HUDEP-2 (cell line): ENCODE results near the gene C19orf12.
"Not testable (repeated sequence)": the region's sequence is repeated elsewhere in the genome, so short reads cannot be mapped to it uniquely, and the experiment has no call there.

Experiments
- DNase-seq, 76 experiments: peaks; one replicate each; lab custom pipeline; 2025; ENCODE audit not compliant: unreplicated experiment in 76 of 76; lab: John Stamatoyannopoulos, UW

The C19orf12 gene

DNA sequence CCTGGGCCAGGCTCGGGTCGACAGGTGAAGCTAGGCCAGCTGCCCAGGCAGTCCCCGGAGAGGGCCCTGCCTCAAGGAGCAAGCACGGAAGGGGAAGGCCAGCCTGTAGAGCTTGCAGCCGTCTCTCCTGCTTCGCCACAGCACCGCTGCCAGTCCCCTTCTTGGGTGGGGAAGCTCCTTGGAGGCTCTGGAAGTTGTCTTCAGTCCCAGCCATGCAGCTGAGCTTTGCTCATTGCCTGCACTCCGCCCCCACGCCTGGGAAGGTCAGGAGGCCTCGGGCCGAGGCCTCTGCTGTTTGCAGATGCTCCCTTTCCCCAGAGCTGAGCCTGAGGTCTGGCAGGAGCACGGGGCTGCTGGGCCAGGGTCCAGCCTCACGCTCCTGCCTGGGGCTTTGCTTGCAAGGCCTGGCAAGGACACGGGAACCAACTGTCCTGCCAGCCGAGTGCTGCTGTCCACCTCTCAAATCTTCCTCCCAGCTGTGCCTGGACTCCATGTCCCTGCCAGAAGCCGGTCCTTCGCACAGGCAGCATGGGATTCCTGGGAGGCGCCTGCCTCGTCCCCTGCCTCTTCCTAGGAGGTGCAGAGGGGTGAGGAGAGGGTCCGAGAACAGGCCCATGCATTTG is 36.5 kb downstream of the C19orf12 start:
- DNase-seq = no peak

DNA sequence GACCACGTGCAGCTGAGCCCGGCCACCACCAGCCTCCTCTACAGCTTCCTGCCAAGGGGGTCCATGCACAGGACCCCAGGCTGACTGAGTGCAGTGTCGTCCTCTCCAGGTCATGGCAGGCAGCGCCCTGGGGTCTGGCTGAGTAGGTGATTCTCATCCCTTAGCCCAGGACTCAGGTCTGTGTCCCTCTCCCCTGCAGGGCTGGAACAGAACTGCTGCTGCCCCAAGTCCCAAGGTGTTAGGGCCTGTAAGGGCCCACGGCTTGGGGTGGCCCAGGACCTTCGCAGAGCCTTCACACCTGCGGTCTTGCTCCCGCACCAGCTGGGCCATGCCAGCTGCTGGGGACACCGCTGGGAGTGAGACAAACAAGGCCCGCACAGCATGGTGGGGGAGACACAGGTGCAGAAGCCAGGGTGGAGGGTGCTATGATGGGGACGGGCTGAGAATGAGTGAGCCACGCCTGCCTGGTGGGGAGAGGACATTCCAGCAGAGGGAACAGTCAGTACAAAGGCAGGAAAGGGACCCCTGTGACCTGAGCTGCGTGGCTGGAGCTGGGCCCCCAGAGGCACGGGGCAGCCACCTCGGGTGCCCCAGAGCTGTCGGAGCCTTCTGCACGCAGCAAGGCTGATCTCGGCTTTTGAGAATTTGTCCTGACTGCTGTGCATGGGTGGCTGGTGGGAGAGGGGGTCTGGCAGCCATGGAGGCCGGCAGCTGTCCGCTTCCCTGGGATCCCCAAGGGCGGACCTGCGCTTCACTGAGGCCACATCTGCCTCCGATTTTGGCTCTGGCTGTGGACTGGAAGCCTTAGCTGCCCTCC is 37.9 kb downstream of the C19orf12 start:
- peak in 1 of 76 experiments; percentile 18 for DNase-seq

DNA sequence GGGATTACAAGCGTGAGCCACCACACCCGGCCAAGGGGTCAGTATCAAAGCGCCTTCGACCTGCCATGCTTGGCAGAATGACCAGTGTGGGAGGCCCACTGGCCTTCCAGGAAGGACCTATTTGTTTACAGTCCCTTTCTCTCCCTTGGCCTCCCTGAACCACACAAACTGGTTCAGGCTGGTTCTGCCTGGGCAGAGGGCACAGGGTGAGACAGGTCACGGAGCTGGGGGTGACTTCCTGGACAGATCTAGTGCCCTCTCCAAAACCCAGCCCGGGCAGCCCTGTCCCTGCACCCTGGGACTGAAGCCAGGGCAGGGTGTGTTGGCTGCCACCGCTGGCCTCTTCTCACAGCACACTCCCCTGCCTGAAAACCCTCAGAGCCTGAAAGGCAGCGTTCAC is 38.5 kb downstream of the C19orf12 start:
- DNase-seq = peak in 12 of 76 experiments; percentile 11 to 44 (median 18)

DNA sequence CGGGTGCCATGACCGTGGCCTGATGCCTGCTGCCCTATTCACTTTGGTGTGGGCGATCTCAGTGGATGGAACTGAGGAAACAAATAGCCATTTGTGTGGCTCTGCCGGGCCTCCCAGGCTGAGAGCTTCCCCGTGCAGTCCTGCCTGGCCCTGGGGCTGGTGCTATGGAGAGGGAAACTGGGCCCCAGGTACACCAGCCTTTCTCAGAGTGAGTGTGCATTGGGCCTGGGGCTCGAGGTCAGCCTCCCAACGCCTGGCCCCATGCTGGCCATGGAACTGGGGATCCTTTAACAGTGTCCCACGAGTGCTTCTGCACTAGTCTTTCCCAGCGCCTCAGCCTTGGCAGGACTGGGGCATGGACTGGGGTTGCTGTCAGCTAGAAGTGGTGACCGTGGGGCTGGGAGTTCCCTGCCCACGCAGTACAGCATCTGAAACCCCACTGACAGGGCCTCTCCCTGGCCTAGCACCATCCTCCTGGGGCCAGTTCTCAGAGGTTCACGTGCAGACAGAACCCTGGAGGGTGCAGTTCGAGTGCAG is 39.3 kb downstream of the C19orf12 start:
- no peak for DNase-seq

DNA sequence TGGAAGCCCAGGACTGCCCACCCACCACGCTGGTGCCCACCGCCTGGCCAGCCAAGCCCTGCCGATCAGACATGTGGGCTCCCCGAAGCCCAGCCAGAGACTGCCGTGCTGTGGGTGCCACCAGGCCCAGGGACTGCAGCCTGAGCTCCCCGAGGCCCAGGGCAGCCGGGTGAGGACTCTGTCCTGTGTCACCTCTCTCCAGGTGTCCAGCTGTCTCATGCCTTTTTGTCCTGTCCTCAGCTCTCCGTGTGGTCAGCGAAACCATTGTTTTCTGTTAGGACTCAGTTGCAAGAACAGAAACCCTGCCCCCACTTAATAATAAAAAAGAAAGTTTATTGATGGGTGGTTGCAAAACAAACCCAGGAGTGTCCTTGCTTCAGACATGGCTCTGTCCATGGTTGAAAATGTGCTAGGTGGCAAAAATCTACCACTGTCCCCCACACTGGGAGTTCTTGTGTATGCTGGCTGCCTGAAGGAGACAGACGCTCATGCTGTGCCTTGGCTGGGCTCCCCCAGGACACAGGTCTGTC is 39.9 kb downstream of the C19orf12 start:
- DNase-seq = no peak

DNA sequence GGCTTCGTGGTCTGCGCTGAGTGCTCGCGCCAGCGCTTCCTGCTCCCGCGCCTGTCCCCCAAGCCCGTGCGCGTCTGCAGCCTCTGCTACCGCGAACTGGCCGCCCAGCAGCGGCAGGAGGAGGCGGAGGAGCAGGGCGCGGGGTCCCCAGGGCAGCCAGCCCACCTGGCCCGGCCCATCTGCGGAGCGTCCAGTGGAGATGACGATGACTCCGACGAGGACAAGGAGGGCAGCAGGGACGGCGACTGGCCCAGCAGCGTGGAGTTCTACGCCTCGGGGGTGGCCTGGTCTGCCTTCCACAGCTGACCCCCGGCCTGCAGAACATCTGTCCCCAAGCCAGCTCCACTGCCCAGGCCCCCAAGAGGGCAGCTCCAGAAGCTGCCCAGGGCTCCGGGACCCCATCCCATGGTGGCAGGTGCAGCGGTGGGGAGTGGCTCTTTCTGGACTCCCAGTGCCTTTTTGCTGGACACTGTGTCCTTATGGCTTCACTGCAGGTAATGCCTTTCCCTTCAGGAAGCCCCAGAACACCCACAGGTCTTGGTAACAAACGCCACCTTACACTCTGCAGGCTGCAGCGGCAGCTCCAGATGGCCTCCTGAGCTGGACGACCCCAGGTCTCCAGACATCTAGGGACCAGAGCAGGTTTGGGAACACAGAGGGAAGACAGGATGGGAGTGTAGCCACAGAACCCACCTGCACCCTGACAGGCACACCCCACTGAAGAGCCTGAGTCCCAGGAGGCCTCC is 40.5 kb downstream of the C19orf12 start:
- no peak for DNase-seq

DNA sequence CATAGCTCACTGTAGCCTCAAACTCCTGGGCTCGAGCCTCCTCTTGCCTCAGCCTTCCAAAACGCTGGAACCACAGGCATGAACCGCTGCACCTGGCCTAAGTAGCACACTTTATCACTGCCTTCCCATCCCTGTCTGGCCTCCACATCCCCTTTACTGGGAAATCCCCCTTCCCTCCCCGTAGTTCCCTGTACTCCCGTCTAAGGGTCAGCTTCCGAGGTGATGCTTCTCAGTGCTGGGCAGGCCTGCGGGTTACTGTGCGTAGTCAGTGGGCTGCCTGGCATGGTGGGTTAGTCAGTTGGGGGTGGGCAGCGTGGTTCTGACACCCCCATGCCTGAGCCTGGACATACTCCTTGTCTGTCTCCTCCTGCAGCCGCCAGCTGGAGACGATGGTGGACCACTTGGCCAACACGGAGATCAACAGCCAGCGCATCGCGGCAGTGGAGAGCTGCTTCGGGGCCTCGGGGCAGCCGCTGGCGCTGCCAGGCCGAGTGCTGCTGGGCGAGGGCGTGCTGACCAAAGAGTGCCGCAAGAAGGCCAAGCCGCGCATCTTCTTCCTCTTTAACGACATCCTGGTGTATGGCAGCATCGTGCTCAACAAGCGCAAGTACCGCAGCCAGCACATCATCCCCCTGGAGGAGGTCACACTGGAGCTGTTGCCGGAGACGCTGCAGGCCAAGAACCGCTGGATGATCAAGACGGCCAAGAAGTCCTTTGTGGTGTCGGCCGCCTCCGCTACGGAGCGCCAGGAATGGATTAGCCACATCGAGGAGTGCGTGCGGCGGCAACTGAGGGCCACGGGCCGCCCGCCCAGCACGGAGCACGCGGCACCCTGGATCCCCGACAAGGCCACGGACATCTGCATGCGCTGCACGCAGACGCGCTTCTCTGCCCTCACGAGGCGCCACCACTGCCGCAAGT is 41.4 kb downstream of the C19orf12 start:
- DNase-seq = no peak

DNA sequence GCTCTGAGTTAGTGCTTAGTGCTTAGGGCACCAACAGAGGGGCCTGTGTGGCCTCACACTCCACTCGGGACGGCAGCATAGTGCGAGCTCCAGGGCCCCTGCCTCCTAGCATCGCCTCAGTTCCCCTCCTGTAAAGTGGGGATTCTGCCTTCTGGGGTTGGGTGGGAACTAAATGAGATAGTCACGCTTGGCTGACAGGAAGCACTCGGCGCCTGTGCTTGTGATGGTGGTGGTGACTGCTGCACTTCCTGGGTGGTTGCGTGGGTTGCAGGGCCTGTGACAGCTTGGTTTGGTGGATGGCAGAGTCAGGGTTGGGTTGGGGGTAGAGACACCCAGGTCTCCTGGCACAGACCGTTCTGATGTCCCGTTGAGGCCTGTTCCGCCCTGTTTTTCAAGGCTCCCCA is 42.1 kb downstream of the C19orf12 start:
- no peak for DNase-seq

DNA sequence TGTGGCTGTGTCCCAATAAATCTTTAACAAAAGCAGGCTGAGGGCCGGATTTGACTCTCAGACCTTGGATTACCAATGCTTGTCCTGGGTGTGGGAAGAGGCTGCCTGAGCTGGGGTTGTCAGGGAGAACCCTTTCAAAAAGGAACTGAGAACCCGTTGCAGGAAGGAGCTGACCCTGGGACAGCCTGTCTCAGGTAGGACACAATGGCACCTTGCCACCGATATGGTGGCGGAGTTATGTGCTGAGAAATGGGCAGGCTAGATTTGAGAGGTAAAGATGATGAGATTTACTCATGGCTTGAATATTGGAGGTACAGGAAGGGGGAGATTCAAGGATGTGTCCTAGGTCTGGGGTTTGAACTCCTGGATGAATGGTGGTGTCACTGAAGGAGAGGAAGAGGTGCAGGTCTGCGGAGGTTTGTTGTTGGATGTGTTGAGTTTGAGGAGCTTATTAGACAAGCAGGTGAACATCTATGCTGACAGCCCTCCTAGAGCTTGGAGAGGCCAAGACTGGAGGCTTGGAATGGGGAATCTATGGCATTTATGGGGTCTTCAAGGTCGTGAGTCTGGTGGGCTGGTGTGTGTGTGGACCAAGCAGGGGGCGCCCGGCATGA is 42.6 kb downstream of the C19orf12 start:
- DNase-seq = no peak

DNA sequence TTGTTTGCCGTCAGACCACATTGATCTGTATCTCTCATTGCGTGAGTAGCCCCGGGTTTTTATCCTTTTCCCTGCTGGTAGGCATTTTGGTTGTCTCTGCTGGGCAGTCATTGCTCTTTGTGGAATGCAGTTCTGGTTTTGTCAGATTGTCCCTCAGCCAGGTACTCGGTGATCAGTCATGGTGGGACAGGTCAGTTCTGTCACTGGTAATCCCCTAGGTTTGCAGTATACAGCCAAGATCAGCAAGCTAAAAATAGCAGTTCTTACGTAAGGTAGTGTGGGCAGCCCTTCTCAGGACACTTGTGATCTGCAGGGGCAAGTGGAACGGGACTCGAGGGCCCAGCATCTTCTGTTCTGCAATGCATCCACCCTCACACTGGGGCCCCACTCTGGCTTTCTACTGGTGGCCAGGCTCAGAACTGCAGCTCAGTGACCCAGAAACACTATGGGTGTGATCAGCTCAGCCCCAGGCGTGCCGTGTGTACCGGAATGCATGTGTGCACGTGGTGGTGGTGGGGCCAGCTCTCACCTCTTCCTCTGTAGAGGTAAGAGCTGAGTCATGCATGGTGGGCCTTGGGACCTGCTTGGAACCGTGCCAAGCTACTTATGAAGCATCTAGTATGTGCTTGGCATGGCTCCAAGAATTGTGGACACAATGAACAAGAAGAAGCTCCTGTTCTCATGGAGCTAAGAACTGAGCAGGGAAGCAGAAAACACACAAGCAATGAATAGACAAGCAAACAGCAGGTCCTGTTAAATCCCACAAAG is 43.5 kb downstream of the C19orf12 start:
- DNase-seq = peak in 22 of 76 experiments; percentile 18 to 64 (median 30)

DNA sequence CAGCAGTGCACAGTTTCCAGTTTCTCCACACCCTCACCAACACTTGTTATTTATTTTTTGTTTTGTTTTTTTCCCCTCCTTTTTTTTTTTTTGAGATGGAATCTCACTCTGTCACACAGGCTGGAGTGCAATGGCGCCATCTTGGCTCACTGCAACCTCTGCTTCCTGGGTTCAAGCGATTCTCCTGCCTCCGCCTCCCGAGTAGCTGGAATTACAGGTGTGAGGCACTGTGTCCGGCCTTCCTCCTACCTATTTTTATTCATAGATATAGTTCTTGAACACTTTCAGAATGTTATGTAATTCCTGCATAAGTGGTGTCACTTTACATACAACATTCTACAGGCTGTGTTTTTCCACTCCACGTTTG is 44.1 kb downstream of the C19orf12 start:
- DNase-seq = not testable (repeated sequence)

DNA sequence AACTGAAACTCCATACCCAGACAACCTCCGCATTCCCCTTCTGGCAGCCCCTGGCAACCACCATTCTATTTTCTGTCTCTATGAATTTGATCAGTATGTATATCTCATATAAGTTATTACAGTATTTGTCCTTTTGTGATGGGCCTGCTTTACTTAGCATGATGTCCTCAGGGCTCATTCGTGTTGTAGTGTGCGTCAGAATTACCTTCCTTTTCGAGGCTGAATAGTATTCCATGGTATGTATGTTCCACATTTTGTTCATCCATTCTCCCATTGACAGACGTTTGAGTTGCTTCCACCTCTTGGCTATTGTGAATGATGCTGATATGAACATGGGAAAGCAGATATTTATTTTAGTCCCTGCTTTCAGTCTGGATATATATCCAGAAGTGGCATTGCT is 44.8 kb downstream of the C19orf12 start:
- DNase-seq = no peak

DNA sequence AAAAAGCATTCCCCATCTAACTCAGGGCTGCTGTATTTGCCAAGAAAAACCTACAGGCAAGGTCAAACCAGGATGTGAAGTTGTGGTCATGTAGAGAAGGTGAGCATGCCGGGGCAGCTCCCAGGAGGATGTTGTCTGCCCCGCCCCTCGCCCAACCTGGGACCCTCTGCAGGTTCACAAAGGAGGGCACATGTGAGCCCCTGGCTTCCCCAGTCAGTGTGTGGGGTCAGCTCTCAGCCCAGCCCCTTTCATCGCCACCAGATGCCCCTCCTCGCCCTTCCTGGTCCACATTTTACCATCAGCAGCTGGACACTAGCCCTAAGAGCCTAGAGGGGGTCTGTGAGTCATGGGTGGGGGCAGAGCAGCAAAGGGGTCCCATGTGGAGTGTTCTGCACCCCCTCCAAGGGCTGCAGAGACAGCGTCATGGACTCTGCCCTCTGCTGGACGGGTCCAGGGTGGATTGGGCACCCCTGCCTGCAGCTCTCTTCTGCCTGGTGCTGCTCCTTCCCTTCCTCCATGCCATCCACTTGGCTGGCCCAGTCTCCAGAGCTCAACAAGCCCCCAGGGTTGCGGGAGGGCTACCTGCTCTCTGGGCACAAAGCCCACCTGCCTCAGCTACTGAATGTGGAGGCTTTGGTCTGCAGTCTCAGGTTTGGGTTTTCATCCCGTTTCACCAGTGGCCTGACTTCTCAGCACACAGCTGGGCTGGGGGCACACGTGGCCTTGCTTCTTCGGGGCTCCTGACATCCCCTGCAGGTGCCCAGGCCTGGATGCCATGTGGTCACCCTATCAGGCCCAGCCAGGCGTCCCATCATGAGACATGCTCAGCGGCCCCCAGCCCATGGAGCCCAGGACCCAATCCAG is 46.1 kb downstream of the C19orf12 start:
- peak in 6 of 76 experiments; percentile 9 to 20 (median 14) for DNase-seq

DNA sequence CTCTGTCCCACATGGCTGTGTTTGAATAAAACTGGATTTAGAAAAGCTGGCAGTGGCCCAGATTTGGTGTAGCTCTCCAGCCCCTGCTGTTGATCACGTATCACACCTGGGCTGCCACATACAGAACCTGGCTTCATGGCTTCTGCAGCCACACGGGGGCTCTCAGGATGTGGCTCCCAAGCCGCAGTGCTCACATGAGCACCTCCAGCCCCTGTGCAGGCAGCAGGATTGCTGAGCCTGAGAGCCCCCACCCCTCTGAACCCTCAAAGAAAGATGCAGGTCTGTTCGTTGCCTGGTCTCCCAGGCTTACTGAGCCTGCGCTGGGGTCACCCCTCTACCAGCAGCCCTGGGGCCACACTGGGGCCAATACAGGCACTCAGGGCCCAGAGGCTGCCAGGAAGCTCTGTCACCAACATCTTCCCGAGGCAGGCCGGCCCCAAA is 47.1 kb downstream of the C19orf12 start:
- DNase-seq = no peak

DNA sequence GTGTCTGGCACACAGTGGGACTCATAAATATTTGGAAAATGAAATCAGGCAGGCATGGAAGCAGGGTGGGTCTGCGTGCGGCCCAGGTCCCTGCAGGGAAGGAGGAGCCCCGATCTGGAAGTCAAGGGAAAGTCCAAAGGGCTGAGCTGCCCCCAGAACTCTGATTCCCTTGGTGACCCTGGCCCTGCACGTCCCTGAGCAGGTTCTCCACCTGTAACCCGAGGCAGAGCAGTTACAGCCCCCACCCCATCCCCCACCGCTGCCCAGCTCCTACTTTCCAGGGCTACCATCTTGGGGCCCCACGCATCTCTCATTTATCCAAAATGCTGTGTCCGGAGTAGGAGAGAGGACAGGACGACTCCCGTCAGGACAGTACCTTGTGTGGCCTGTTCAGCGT is 47.7 kb downstream of the C19orf12 start:
- no peak for DNase-seq

DNA sequence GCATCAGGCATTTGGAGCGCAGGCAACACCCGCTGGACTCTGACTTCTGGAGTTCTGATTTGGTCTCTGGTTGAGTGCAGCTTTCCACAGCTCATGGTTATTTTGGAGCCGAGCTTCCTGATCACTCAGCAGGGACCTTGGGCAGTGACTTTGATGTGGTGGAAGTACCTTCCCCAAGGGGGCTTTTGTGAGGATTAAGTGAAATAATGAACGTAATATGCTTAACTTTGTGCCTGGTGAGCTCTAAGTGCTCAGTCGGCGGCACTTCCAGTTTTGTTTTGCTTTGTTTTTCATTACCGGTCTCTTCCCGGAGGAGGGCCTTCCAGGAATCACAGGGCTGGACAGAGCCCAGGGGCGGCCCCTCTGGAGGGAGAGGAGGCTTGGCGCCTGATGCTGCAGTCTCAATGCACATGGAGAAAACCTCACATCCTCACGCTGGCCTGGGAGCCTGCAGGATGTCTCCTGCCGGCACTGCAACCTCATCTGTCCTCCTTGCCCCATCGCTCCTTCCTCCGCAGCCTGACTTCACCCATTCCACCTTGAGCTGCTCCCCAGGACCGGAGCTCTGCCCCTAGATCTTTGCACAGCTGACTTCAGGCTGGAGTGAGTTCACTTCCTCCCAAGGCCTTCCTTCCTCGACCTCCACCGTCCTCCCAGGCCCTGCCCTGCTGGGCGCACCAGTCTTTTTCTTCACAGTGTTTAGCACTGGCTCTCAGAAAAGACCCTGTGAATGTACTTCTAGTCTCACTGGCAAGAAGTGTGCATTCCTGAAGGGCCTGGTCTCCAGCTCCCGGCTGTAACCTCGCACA is 48.3 kb downstream of the C19orf12 start:
- DNase-seq = no peak
